Measurements from ENCODE around the gene RAB6B. TPM values are rescaled to one million over a fixed set of nuclear protein-coding genes. Genes with fewer than 3 reads are reported as not detected.

Gene RAB6B
- total RNA-seq, 1 donor, result 0.72 TPM

GRCh38 chr3:133897547-133897946 lies 1.9 kb upstream of the RAB6B start:
- Histone ChIP-seq H3K27ac (ENCODE audit: low read depth, low read length) (no peak overlapping the region), H2AFZ (ENCODE audit: low read length) (no peak overlapping the region), H3K79me2 (ENCODE audit: insufficient read depth, low read length) (no peaks in the 10 kb centered on the region), H3K4me3 (ENCODE audit: insufficient read depth, low read length) (no peak overlapping the region), H3K36me3 (ENCODE audit: insufficient read depth, low read length) (no peaks in the 10 kb centered on the region), H3K27me3 (ENCODE audit: insufficient read depth, low read length) (peaks cover 39% of the 10 kb centered on the region), H4K20me1 (ENCODE audit: insufficient read depth, low read length) (no peaks in the 10 kb centered on the region), H3K9me3 (ENCODE audit: low read depth, low read length) (no peaks in the 10 kb centered on the region), H3K4me1 (ENCODE audit: insufficient read depth, low read length) (no peaks in the 10 kb centered on the region), H3K4me2 (ENCODE audit: insufficient read depth, low read length) (no peak overlapping the region)
- TF ChIP-seq CTCF (IDR thresholded peaks at IDR 0.05; ENCODE audit: extremely low read depth, low read depth, low read length), result no peak
- DNase-seq (ENCODE audit: insufficient read length, low spot score, missing footprints), result peak; percentile 25

GRCh38 chr3:133896002-133896761 lies 500 bp upstream of the RAB6B start:
- H3K79me2 ChIP-seq (ENCODE audit: insufficient read depth, low read length), result no peaks in the 10 kb centered on the region
- peak overlapping the region; percentile 76 for H2AFZ ChIP-seq (ENCODE audit: low read length)
- H3K36me3 ChIP-seq (ENCODE audit: insufficient read depth, low read length), result no peaks in the 10 kb centered on the region
- no peaks in the 10 kb centered on the region for H3K4me1 ChIP-seq (ENCODE audit: insufficient read depth, low read length)
- no peak for TF ChIP-seq CTCF (IDR thresholded peaks at IDR 0.05; ENCODE audit: extremely low read depth, low read depth, low read length)
- peak; percentile 78 for DNase-seq (ENCODE audit: insufficient read length, low spot score, missing footprints)
- no peaks in the 10 kb centered on the region for H3K9me3 ChIP-seq (ENCODE audit: low read depth, low read length)
- no peaks in the 10 kb centered on the region for H4K20me1 ChIP-seq (ENCODE audit: insufficient read depth, low read length)
- H3K27ac ChIP-seq (ENCODE audit: low read depth, low read length), result no peak overlapping the region
- H3K4me3 ChIP-seq (ENCODE audit: insufficient read depth, low read length), result peak overlapping the region; percentile 76
- H3K4me2 ChIP-seq (ENCODE audit: insufficient read depth, low read length), result peak overlapping the region; percentile 83
- peaks cover 32% of the 10 kb centered on the region for H3K27me3 ChIP-seq (ENCODE audit: insufficient read depth, low read length)

- H3K27ac ChIP-seq (ENCODE audit: low read depth, low read length), result no peak overlapping the region
- H3K4me3 ChIP-seq (ENCODE audit: insufficient read depth, low read length), result peak overlapping the region; percentile 76
- no peaks in the 10 kb centered on the region for H4K20me1 ChIP-seq (ENCODE audit: insufficient read depth, low read length)
- peaks cover 28% of the 10 kb centered on the region for H3K27me3 ChIP-seq (ENCODE audit: insufficient read depth, low read length)
- H3K9me3 ChIP-seq (ENCODE audit: low read depth, low read length), result no peaks in the 10 kb centered on the region
- TF ChIP-seq CTCF (IDR thresholded peaks at IDR 0.05; ENCODE audit: extremely low read depth, low read depth, low read length), result no peak
- no peak overlapping the region for H2AFZ ChIP-seq (ENCODE audit: low read length)
- DNase-seq (ENCODE audit: insufficient read length, low spot score, missing footprints), result no peak
- no peak overlapping the region for H3K4me2 ChIP-seq (ENCODE audit: insufficient read depth, low read length)
- no peaks in the 10 kb centered on the region for H3K36me3 ChIP-seq (ENCODE audit: insufficient read depth, low read length)
- no peaks in the 10 kb centered on the region for H3K79me2 ChIP-seq (ENCODE audit: insufficient read depth, low read length)
- no peaks in the 10 kb centered on the region for H3K4me1 ChIP-seq (ENCODE audit: insufficient read depth, low read length)
These were observed 1.1 kb downstream of the RAB6B start for GRCh38 chr3:133894353-133895207.

Measured in osteoblast (primary cell).